Fibroblast of villous mesenchyme (primary cell): ENCODE measurements around the gene FDX2. TPM values are rescaled to one million over a fixed set of nuclear protein-coding genes. Genes with fewer than 3 reads are reported as not detected.

Experiments used
- DNase-seq: peaks from one replicate; pipeline ENCODE4 v3.0.0-alpha.2; 2010; ENCODE audit warnings: low read depth
- H3K4me3 ChIP-seq: 2 replicates; pipeline ENCODE4 v1.5.1; 2011; ENCODE audit warnings: low read depth, mild to moderate bottlenecking, low read length
- CTCF ChIP-seq: IDR thresholded peaks from 2 replicates; pipeline ENCODE4 v1.5.1; 2012; ENCODE audit warnings: low read depth, mild to moderate bottlenecking, low read length; ENCODE audit not compliant: insufficient read depth
- small RNA-seq: library from RNA; depleted of rRNA; stranded (forward); fragments of <200 nt; gene quantifications from one replicate; pipeline ENCODE3, GENCODE V24; 2012
- total RNA-seq: library from RNA; depleted of rRNA; stranded (reverse); fragments of >200 nt; gene quantifications from 2 replicates; pipeline ENCODE4 v1.2.3, GENCODE V29; 2012

Gene FDX2
- total RNA-seq, 1 donor: 24.2 TPM

DNA sequence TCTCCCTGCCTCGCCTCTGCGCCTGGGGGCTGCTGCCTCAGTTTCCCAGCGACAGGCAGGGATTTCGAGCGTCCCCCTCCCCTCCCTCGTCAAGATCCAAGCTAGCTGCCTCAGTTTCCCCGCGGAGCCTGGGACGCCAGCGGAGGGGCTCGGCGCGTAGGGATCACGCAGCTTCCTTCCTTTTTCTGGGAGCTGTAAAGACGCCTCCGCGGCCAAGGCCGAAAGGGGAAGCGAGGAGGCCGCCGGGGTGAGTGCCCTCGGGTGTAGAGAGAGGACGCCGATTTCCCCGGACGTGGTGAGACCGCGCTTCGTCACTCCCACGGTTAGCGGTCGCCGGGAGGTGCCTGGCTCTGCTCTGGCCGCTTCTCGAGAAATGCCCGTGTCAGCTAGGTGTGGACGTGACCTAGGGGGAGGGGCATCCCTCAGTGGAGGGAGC lies 45.6 kb downstream of the FDX2 start:
- no peak for TF ChIP-seq CTCF
- H3K4me3 ChIP-seq: peak overlapping the region; percentile 51
- peak; percentile 25 for DNase-seq

DNA sequence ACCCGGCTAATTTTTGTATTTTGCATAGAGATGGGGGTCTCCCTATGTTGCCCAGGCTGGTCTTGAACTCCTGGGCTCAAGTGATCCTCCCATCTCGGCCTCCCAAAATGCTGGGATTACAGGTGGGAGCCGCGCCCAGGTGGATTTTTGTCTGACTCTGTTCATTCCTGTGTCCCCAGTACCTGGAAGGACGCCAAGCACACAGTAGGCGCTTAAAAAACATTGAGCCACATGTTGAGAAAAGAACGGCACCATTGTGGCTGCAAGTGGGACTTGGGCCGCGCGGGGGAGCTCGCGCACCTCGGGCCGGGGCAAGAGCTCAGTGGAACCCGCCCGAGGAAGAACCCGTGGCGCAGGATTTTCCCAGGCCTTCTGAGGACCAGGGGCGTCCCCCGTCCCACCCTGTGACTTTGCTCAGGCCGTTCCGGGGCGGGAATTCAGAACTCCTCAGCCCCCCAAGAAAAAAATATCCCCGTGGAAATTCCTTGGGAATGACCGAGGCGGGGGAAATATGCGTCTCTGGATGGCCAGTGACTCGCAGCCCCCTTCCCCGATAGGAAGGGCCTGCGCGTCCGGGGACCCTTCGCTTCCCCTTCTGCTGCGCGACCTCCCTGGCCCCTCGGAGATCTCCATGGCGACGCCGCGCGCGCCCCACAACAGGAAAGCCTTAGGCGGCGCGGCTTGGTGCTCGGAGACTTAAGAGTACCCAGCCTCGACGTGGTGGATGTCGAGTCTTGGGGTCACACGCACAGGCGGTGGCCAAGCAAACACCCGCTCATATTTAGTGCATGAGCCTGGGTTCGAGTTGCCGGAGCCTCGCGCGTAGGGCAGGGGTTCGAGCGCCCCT lies 46.3 kb downstream of the FDX2 start:
- TF ChIP-seq CTCF: peak; percentile 92
- peak overlapping the region; percentile 51 for H3K4me3 ChIP-seq
- peak; percentile 73 for DNase-seq

DNA sequence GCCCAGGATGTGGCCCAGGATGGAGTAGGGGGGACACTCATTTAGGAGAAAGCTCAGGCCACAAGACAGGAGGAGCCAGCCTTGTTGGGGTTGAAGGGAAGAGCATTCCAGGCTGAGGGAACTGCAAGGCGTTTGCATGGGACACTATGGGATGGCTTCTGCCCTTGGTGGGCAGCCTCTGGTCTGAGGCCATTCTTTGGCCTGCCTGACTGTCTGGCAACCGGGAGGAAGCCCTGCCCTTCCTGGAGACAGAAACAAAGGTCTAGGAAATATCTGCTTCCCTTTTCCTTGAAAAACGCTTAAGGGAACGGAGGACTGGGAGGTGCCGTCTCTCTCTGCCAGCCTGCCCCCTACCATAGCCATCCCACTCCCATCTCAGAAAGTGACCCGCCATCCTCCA lies 47.7 kb downstream of the FDX2 start:
- TF ChIP-seq CTCF: no peak
- no peak overlapping the region for H3K4me3 ChIP-seq
- no peak for DNase-seq

- no peak for DNase-seq
- no peak for TF ChIP-seq CTCF
- H3K4me3 ChIP-seq: no peak overlapping the region
Measured at GRCh38 chr19:10266706-10267105, 49.1 kb downstream of the FDX2 start.

GRCh38 chr19:10262771-10263170 lies 53.0 kb downstream of the FDX2 start:
- TF ChIP-seq CTCF: no peak
- H3K4me3 ChIP-seq: no peak overlapping the region
- no peak for DNase-seq

DNA sequence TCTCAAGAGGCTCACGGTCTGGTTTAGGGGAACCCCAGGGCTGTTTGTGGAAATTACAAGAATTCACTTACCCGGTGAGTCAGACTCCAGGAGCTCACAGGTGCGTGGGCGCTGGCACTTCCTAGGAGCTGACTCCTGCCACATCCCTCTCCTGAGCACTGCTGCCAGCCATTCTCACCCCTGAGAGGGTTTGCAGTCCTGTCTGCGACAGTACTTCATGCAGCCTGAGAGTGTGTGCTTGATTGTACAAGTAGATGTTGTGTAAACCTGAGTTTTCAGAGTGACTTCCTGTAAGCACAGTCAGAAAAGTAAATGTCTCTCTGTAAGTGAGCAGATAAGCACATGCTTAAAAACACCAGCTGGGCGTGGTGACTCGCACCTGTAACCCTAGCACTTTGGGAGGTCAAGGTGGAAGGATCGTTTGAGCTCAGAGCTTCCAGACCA lies 55.7 kb downstream of the FDX2 start:
- DNase-seq: no peak
- no peak overlapping the region for H3K4me3 ChIP-seq
- no peak for TF ChIP-seq CTCF

Small RNA genes within 50 kb of the gene (small RNA-seq; reads per million reads assigned to genes)
- gene AC011511.1 (not detected), gene AC011511.4 (not detected)

Other genes starting within 250 kb of the FDX2 start
- gene SHFL, start 229.7 kb downstream of the FDX2 start, total RNA-seq: 24.2 and 25.9 TPM in 2 replicates
- gene ANGPTL6, start 213.3 kb downstream of the FDX2 start, total RNA-seq: under 0.01 TPM in 1 of 2 replicates, not detected in the other
- 23.8 and 28.1 TPM in 2 replicates for gene PPAN, start 209.7 kb downstream of the FDX2 start, total RNA-seq
- gene P2RY11, start 204.3 kb downstream of the FDX2 start, total RNA-seq: 0.43 and 1.9 TPM in 2 replicates
- 244 and 264 TPM in 2 replicates for gene EIF3G, start 196.1 kb downstream of the FDX2 start, total RNA-seq
- gene DNMT1, start 121.1 kb downstream of the FDX2 start, total RNA-seq: 56.1 and 60.2 TPM in 2 replicates
- 33.2 and 35.4 TPM in 2 replicates for gene S1PR2, start 84.7 kb downstream of the FDX2 start, total RNA-seq
- 42.3 and 51.5 TPM in 2 replicates for gene MRPL4, start 63.8 kb downstream of the FDX2 start, total RNA-seq
- 75.1 and 244 TPM in 2 replicates for gene ICAM1, start 44.9 kb downstream of the FDX2 start, total RNA-seq
- gene ICAM4, start 29.1 kb downstream of the FDX2 start, total RNA-seq: 3.2 and 4.7 TPM in 2 replicates
- 5.5 and 11.7 TPM in 2 replicates for gene ICAM5, start 26.1 kb downstream of the FDX2 start, total RNA-seq
- 0.32 and 0.43 TPM in 2 replicates for gene ZGLP1, start 6.2 kb downstream of the FDX2 start, total RNA-seq
- 10.4 and 11.0 TPM in 2 replicates for gene RAVER1, start 17.5 kb upstream of the FDX2 start, total RNA-seq
- 4.3 and 7.4 TPM in 2 replicates for gene ICAM3, start 23.6 kb upstream of the FDX2 start, total RNA-seq
- 83.8 and 96.6 TPM in 2 replicates for gene TYK2, start 64.6 kb upstream of the FDX2 start, total RNA-seq
- 140 and 164 TPM in 2 replicates for gene CDC37, start 87.5 kb upstream of the FDX2 start, total RNA-seq
- gene PDE4A, start 104.5 kb upstream of the FDX2 start, total RNA-seq: 3.9 and 4.8 TPM in 2 replicates
- 60.5 and 61.5 TPM in 2 replicates for gene KEAP1, start 187.3 kb upstream of the FDX2 start, total RNA-seq
- gene S1PR5, start 201.4 kb upstream of the FDX2 start, total RNA-seq: 1.3 and 2.9 TPM in 2 replicates
- gene ATG4D, start 227.9 kb upstream of the FDX2 start, total RNA-seq: 16.0 and 18.4 TPM in 2 replicates
- 4.5 and 5.6 TPM in 2 replicates for gene KRI1, start 250.0 kb upstream of the FDX2 start, total RNA-seq